HG03571 (cell line): ENCODE measurements around the gene MRC2.
A peak's percentile ranks its signal among the peaks of the same experiment; 100 is the strongest.

ENCODE experiments used
- ATAC-seq: cut with Tn5 transposase; IDR thresholded peaks from one replicate; pipeline ENCODE4 v1.9.1; 2021; ENCODE audit not compliant: unreplicated experiment

MRC2 gene

GRCh38 chr17:62717889-62718288 lies 90.4 kb downstream of the MRC2 start:
- ATAC-seq, result no peak

DNA sequence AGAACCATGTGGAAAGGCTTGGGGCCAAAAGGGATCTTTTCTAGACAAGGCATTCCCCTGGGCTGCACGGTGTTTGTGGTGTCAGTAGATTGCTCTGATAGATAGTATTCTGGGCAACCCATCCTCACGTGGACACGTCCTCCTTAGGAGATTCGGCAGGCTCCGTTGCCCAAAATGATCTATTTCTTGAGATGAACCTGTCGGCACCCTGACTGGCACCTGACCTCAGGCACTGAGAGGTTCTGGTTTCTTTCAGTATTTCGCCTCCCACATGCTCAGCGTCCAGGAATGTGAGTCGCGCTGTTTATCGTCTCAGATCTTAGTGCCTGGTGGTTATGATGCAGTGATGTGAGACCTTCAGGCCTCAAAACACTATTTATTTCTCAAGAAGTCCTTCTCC lies 91.0 kb downstream of the MRC2 start:
- ATAC-seq, result no peak

DNA sequence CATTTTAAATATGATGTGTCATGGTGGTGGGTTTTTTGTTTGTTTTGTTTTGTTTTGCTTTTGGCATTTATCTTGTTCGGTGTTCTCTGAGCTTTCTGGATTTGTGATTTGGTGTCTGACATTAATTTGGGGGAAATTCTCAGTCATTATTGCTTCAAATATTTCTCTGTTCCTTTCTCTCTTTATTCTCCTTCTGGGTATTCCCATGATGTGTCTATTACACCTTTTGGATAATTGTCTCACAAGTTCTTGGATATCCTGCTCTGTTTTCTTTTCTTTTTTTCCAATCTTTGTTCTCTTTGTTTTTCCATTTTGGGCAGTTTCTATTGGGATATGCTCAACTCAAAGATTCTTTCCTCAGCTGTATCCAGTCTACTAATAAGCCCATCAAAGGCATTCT lies 92.1 kb downstream of the MRC2 start:
- ATAC-seq, result no peak

DNA sequence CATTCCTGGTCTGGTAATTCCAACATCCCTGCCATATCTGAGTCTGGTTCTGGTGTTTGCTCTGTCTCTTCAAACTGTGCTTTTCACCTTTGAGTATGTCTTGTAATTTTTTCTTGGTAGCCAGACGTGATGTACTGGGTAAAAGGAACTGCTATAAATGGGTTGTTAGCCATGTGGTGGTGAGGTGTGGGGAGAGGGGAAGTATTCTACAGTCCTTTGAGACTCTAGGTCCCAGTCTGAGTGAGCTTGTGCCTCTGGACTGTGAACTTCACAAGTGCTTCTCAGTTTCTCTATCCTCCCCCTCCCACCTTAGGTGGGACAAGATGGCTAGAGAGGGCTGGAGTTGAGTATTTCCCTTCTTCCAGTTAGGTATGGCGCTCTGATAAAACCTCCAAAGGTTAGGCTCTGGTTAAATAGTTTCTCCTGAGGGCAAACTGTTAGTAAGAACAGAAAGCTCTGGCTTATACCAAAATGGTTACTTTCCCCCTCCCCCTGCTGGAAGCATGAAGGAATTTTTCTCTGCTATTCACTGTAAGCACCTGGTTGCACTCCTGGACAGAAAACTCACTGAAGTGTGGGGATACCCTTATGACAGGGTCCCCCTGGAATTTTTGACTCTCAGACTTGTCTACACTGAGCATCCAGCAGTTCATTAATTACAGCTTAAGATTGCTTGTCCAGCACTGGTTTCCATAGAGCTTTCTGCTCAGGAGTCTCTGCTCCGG lies 92.8 kb downstream of the MRC2 start:
- ATAC-seq, result no peak

DNA sequence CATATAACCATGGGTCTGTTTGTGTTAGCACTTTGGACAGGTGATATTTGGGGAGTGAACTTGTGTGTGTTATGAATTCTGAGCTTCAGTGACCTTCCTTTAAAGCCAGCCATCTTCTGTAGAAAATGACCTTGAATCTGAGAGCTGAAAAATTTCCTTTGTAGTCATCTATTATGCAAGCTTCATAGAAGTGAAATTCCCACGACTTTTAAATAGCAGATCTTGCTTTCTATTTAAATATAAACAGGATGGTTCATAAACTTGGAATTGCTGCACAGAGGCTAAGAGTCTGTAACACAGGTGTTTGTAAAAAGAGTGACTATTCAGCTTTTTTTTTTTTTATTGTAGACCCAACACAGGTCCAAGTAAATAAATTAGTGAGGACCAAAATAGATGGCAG lies 95.2 kb downstream of the MRC2 start:
- no peak for ATAC-seq

- ATAC-seq, result no peak
Measured at GRCh38 chr17:62723842-62724241, 96.4 kb downstream of the MRC2 start.

DNA sequence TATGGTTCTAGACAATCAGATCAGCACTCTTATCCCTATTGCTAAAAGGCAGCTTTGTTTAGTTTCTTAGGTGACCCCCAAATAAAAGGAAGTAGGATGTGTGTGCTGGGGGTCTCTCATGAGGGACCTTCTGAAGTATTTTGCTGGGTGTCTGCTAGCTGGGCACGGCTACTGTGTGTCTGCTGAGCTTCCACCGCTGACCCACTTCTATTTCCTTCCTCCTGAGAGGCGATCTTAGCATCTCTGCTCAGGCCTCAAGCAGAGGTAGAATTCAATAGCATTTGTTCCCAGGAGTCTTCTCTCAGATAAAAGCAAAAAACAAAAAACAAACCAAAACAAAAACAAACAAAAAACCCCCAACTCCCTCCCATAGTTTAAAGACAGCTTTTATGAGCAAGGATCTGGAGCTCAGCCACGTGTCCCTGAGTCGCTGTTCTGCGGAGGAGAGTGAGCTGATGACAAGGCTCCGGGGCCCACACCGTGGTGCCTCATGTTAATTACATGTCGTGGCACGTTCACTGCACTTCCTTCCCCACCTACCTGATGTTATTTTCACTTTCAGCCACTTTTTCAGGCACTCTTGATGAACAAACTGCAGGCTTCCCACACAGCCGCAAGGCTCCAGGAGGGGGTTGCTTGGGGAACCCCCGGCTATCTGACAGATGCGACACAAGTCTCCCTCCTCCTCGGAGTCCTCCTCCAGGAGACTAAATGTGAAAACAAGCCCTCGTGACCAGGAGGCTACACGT lies 97.1 kb downstream of the MRC2 start:
- peak; percentile 96 for ATAC-seq

DNA sequence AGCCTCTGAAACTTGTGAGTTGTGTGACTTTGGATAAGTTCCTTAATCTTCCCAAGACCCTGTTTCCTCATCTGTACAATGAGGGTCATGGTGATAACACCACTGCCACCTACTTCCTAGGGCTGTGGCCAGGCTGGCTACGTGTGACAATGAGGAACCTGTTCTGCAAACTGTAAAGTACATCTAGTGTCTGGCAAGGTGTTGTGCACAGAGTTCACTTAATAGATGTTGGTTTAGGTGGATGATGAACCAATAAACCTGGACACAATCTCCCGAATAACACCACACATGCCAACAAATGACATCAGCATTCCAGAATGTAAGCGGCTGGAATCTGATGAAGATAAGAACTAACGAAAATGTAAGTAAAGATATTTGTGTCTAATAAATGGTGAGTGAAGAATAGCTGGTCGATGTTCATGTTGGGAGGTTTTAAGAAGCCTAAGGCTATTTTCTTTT lies 98.3 kb downstream of the MRC2 start:
- no peak for ATAC-seq

- no peak for ATAC-seq
Measured at GRCh38 chr17:62727916-62728672, 100.6 kb downstream of the MRC2 start.

DNA sequence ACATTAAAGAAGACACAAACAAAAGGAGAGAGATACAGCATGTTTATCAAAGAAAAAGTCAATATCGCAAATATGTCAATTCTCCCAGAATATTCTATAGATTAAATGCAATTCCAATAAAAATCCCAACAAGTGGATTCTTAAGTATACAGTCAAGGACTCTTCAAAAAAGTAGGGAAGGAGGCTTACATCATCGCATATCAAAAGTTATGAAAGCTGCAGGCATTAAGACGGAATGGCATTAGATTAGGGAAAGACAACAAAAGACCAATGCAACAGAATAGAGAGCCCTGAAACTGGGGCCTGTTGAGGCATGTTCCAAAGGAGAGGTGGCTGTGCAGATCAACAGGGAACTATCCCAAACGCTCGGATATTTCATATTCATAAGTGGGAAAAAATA lies 104.7 kb downstream of the MRC2 start:
- no peak for ATAC-seq

DNA sequence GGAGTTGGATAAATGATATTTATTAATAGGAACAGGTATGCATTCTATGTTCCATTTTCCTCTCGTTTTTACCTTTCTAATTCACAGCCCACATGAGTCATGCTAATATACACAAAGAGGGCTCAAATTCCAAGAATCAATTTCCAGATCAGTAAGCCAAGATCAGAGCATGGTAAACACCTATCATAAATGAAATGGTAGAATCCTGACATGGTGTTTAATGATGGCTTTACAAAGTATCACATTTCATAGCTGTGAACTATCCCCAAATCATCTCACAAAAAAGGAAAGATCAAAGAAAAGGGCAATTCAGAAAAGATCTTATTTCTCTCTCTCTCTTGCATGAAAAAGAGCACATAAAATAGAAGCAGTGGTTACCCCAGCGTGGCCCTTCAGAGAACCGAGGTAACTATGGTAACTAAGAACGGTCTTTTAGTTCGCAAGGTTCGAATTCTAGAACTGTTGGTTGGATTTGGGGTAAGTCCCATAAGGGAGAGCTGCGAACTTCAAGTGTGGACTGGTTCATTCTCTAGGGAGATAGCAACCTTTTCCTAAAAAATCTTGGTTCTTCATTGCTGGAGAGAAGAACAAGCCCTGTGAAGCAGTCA lies 107.7 kb downstream of the MRC2 start:
- ATAC-seq, result no peak

DNA sequence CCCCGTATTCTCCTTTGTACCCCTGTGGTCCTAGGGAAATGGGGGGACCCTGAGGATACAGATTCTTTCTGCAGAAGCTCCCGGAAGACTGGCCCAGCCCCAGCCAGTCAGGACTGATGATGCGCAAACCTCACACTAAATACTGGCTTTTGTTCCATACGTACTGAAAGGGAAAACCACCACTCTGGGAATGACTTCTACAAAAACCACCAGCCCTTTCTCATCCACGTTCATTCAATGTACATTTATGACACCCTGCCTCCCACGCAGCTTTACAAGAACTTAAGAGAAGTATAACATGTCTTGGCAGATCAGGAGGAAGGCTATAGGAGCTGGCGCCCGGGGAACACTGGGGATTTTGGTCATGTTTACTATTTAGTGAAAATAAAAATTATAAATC lies 110.0 kb downstream of the MRC2 start:
- ATAC-seq, result no peak

DNA sequence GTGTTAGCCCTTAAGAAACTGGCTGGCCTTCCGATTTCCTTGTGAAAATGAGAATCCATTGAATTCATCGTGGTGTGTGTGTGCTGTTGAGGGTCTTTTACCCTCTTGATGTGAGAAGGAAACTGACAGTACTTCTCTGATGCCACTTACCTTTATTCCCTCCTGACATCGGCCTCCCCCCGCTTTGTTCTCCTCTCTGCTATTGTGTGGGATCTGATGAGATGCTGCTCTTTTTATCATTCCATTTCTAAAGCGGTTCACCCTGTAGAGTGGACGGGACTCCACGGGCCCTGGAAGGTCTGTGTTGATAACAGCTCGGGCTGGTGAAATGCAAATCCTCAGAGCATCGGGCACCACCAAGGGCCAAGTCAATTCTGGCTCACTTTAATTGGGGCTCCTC lies 110.8 kb downstream of the MRC2 start:
- ATAC-seq, result no peak

GRCh38 chr17:62739645-62740388 lies 112.3 kb downstream of the MRC2 start:
- ATAC-seq, result no peak

DNA sequence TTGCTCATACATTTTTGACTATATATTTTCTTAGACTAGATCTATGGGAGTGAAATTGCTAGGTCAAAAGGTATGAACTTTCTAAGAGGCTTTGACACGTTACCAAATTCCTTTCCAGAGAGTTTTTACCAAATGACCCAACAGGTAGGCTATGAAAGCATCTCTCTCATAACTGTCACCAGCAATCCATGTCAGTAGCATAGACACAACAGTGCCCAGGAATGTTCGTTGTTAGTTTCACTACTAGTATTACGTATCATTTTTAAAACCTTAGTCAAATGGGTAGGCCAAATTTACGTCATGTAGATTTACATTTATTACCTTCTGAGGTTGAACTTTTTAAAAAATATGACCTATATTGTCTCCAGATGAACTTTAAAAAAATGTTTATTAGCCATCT lies 113.8 kb downstream of the MRC2 start:
- ATAC-seq, result no peak
